HT-29 (cell line): ENCODE results near the gene LDLR. TPM values are rescaled to one million over a fixed set of nuclear protein-coding genes. Genes with fewer than 3 reads are reported as not detected.
"Not testable (repeated sequence)": the region's sequence is repeated elsewhere in the genome, so short reads cannot be mapped to it uniquely, and the experiment has no call there.

Source experiments
- DNase-seq: peaks from one replicate; pipeline ENCODE4 v3.0.0-alpha.2; 2015; ENCODE audit warnings: low spot score
- total RNA-seq: library from RNA; depleted of rRNA; stranded (reverse); fragments of >200 nt; shearing (Covaris generic); gene quantifications from 2 replicates; pipeline ENCODE4 v1.2.3, GENCODE V29; 2014; rRNA removed

LDLR gene
- total RNA-seq, 1 experiment from 2014 or later = 218 TPM

DNA sequence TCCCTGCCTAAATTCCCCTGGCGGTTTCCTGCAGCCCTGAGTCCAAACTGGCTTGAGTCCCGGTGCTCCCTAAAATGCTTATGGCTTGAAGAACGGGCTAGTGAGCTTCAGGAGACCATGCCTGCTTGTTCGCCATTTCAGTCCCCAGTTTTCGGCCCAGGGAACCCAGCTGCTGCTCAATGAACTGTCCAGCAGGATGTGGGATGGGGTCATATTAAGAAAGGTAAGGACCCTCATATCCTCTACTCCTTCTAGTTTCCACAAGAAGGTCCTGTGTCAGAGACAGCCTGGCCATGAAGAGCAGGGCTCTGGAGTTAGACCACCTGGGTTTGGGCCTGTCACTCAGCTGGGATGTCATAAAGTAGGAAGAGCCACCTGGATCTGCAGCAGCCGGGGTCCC is 83.3 kb downstream of the LDLR start:
- no peak for DNase-seq

DNA sequence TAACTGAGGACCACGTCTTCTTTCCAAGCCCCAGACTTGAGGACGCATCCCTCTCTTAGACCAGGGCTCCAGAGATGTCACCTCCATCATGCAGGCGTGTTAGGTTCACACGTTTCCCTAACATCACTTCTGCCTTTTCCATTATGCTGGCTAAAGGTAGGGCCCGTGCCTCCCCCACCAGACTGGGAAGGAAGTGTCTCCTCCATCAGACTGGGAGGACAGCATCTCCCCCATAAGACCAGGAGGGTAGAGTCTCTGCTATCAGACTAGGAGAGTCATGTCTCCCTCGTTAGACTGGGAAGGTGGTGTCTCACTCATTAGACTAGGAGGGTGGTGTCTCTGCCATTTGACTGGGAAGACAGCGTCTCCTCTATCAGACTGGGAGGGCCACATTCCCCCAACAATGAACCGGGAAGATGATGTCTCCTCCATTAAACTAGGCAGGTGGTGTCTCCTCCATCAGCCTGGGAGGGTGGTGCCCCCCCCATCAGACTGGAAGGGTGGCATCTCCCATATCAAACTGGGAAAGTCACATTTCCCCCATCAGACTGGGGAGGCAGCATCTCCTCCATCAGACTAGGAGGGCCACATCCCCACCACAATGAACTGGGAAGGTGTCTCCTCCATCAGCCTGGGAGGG is 84.4 kb downstream of the LDLR start:
- no peak for DNase-seq

DNA sequence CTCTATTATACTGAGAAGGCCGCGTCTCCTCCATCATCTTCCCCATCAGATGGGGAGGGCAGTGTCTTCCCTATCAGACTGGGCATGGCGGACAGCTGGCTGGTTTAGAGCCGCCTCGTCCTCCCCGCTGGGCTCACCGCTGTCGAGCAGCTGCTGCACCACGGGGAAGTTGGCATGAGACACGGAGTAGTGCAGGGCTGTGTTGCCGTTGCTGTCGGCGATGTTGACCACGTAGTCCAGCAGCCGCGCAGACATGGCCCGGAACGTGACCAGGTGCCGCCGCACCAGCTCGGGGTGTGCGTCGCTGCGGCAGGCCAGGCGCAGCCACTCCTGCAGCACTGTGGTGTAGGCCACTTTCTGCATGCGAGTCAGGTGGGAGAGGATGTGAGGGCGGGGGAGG is 85.1 kb downstream of the LDLR start:
- no peak for DNase-seq

DNA sequence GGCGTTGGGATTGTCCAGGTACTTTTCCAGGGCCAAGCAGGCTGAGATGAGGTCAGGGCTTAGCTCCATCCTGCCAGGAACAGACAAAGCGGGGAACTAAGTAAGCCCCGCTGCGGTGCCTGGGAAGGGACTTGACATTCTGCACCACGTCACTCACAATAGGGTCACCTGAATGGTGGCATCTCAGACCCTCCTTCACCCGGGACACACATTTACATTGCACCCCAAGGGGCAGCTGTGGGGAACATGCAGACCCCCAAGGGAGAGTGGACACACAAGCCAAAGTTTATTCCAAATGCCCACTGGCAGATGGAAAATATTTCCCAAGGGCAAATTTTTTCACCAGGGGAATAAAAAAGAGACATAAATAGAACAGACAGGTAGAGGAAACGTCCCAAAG is 86.7 kb downstream of the LDLR start:
- DNase-seq = no peak

DNA sequence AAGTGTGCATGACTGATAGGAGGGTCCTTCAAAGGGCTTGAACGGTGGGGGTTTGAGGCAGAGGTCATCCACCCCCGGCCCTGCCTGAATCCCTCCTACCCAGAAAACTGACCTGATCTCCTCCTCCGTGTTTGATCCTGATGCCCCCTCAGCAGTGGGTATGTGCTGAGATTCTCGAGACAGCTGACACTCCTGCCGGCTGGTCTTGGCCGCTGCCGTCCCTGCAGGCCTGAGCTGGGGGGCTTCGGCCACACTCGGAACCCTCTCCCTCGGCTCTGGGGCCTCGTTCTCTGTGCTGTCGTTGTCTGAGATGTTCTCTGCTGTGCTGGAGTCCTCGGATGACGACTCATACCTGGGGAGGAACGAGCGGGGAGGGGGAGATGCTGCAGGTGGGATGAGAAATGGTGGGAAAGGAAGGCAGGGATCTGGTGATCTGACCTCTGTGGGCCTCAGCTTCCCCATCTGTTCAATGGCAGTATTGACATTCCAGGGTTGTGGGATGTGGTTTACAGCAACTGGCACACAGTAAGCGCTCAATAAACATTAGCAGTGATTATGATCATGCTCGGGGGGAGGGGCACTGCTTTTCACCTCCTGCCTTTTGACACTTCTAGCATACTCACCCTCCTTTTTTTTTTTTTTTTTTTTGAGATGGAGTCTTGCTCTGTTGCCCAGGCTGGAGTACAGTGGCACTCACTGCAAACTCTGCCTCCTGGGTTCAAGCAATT is 87.4 kb downstream of the LDLR start:
- DNase-seq = no peak

DNA sequence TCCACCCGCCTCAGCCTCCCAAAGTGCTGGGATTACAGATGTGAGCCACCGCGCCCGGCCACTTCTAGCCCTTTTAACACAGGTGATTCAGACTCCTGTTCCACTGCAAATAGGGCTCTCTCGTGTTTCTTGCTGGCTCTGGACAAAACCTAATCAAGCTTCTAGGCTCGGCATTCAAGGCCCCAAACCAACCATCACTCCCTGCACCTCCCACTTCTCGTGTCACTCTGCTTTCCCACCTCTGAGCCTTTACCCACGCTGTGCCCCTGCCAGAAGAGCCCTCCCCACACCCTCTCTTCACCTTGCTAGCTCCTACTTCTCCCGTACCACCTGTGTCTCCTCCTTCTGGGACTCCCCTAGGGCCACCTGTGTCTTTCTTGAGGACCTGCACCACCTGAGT is 88.3 kb downstream of the LDLR start:
- no peak for DNase-seq

DNA sequence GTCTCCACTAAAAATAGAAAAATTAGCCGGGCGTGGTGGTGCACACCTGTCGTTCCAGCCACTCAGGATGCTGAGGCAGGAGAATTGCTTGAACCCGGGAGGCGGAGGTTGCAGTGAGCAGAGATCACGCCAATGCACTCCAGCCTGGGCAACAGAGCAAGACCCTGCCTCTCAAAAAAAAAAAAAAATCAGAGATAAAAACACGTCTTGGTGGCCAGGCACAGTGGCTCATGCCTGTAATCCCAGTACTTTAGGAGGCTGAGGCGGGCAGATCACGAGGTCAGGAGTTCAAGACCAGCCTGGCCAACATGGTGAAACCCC is 89.8 kb downstream of the LDLR start:
- not testable (repeated sequence) for DNase-seq

DNA sequence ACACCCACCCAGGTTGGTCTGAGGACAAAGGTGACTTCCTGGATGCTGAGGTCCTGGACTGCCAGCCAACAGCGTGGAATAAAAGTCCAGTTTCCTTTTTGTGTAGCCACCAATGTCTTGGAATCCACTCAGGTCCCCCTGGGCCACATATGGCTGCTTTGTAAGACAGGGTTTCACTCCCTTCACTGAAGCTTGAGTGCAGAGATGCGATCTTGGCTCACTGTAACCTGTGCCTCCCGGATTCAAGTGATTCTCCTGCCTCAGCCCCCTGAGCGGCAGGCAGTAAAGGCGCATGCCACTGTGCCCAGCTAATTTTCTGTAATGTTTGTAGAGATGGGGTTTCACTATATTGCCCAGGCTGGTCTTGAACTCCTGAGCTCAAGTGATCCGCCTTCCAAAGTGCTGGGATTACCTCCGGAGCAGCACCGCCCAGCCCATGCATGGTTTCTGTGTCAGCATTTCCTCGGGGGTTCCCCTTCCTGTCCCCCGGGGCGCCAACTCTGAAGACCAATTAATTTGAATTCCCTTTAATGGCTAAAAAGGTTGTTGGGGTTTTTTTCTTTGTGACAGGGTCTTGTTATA is 90.5 kb downstream of the LDLR start:
- no peak for DNase-seq

DNA sequence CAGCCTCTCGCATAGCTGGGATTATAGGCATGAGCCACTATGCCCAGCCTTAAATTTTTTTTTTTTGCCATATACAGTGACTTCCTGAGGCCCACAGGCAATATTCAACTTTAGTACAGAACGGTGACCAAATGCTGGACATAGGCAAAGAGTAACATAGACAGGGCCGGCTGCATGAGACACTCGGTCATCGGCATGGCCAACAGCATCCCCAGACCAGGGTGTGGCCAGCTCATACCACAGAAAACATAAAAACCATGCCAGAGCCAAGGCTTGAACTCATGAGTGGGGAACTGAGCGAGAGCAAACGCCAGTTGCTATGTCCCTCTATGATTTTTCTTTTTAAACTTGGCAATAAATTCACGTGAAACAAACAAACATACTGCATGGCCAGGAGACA is 91.1 kb downstream of the LDLR start:
- DNase-seq = no peak

DNA sequence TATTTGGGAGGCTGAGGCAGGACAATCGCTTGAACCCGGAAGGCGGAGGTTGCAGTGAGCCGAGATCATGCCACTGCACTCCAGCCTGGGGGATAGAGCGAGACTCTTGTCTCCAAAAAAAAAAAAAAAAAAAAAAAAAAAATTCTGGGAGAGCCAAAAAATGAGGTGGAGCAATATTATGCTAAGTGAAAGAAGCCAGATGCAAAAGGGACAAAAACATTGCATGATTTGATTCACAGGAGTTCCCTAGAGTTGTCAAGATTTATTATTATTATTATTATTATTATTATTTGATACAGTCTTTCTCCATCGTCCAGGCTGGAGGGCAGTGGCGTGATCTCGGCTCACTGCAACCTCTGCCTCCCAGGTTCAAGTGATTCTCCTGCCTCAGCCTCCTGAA is 91.7 kb downstream of the LDLR start:
- not testable (repeated sequence) for DNase-seq

DNA sequence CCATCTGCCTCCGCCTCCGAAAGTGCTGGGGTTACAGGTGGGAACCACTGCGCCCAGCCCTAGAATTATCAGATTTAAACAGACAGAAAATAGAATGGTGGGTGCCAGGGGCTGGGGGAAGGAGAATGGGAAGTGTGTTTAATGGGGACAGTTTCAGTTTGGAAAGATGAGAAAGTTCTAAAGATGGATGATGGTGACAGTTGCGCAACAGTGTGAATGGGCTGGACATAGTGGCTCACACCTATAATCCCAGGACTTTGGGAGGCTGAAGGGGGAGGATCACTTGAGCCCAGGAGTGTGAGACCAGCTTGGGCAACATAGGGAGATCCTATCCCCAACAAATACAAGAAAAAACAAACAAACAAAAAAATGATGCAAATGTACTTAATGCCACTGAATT is 92.2 kb downstream of the LDLR start:
- no peak for DNase-seq

Other genes with a start within 250 kb of the LDLR start
- gene C19orf38, start 241.0 kb upstream of the LDLR start, total RNA-seq = 0.13 TPM in 1 of 2 replicates, not detected in the other
- 40.7 and 46.0 TPM in 2 replicates for gene CARM1, start 217.9 kb upstream of the LDLR start, total RNA-seq
- 94.6 and 106 TPM in 2 replicates for gene YIPF2, start 160.8 kb upstream of the LDLR start, total RNA-seq
- 34.1 and 37.6 TPM in 2 replicates for gene TIMM29, start 160.7 kb upstream of the LDLR start, total RNA-seq
- gene SMARCA4, start 128.4 kb upstream of the LDLR start, total RNA-seq = 108 and 154 TPM in 2 replicates
- gene SPC24, start 66.3 kb downstream of the LDLR start, total RNA-seq = 98.0 and 106 TPM in 2 replicates
- gene KANK2, start 108.1 kb downstream of the LDLR start, total RNA-seq = 30.8 and 35.8 TPM in 2 replicates
- not detected in 2 replicates for gene ANGPTL8, start 150.2 kb downstream of the LDLR start, total RNA-seq
- gene DOCK6, start 173.1 kb downstream of the LDLR start, total RNA-seq = 12.7 and 19.4 TPM in 2 replicates
- gene TSPAN16, start 206.7 kb downstream of the LDLR start, total RNA-seq = not detected in 2 replicates